ENCODE data around the gene NME5. TPM values are rescaled to one million over a fixed set of nuclear protein-coding genes. Genes with fewer than 3 reads are reported as not detected.
A peak's percentile ranks its signal among the peaks of the same experiment; 100 is the strongest.

Gene NME5
- total and polyA plus RNA-seq, 2 of the 13 experiments (the other 11 are each of a cell fraction or from before 2014, with no cell fraction given) = 0.18 TPM; not detected in 1

- no peak for TF ChIP-seq MEIS1 (CRISPR knock-in tag; IDR thresholded peaks at IDR 0.05; ENCODE audit: borderline replicate concordance)
- TF ChIP-seq ZSCAN21 (CRISPR knock-in tag; IDR thresholded peaks at IDR 0.05; ENCODE audit: borderline replicate concordance) = no peak
- TF ChIP-seq ZNF574 (CRISPR knock-in tag; IDR thresholded peaks at IDR 0.05) = no peak
- TF ChIP-seq SNAI1 (CRISPR knock-in tag; IDR thresholded peaks at IDR 0.05; ENCODE audit: borderline replicate concordance) = no peak
- no peak for TF ChIP-seq ZNF776 (CRISPR knock-in tag; IDR thresholded peaks at IDR 0.05)
- no peak; the same call in 1 of the 2 replicates for TF ChIP-seq KDM5A (IDR thresholded peaks at IDR 0.05; ENCODE audit: borderline replicate concordance, low read length)
- peak; percentile 12 for TF ChIP-seq SAP130 (CRISPR knock-in tag; IDR thresholded peaks at IDR 0.05; ENCODE audit: low read depth)
- TF ChIP-seq ESRRA (CRISPR knock-in tag; IDR thresholded peaks at IDR 0.05; ENCODE audit: low read depth) = no peak
- TF ChIP-seq RAD21 (CRISPR knock-in tag; IDR thresholded peaks at IDR 0.05) = no peak
- no peak for TF ChIP-seq SP1 (IDR thresholded peaks at IDR 0.05)
- 0 out of 2 replicates have a peak, but pooled peaks have one; percentile 45 for TF ChIP-seq SP1 (CRISPR knock-in tag; IDR thresholded peaks at IDR 0.05)
- TF ChIP-seq BATF2 (CRISPR knock-in tag; IDR thresholded peaks at IDR 0.05) = no peak
- no peak for TF ChIP-seq PHF21A (CRISPR knock-in tag; IDR thresholded peaks at IDR 0.05)
- no peak for TF ChIP-seq NFYB (CRISPR knock-in tag; IDR thresholded peaks at IDR 0.05)
- no peak for TF ChIP-seq CAMTA2 (CRISPR knock-in tag; IDR thresholded peaks at IDR 0.05; ENCODE audit: borderline replicate concordance)
- TF ChIP-seq, protein P1, sequence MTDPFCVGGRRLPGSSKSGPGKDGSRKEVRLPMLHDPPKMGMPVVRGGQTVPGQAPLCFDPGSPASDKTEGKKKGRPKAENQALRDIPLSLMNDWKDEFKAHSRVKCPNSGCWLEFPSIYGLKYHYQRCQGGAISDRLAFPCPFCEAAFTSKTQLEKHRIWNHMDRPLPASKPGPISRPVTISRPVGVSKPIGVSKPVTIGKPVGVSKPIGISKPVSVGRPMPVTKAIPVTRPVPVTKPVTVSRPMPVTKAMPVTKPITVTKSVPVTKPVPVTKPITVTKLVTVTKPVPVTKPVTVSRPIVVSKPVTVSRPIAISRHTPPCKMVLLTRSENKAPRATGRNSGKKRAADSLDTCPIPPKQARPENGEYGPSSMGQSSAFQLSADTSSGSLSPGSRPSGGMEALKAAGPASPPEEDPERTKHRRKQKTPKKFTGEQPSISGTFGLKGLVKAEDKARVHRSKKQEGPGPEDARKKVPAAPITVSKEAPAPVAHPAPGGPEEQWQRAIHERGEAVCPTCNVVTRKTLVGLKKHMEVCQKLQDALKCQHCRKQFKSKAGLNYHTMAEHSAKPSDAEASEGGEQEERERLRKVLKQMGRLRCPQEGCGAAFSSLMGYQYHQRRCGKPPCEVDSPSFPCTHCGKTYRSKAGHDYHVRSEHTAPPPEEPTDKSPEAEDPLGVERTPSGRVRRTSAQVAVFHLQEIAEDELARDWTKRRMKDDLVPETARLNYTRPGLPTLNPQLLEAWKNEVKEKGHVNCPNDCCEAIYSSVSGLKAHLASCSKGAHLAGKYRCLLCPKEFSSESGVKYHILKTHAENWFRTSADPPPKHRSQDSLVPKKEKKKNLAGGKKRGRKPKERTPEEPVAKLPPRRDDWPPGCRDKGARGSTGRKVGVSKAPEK (CRISPR knock-in tag; IDR thresholded peaks at IDR 0.05; ENCODE audit: borderline replicate concordance) = no peak
- TF ChIP-seq IRX3 (CRISPR knock-in tag; IDR thresholded peaks at IDR 0.05; ENCODE audit: borderline replicate concordance, low read depth) = no peak
- TF ChIP-seq SMC3 (IDR thresholded peaks at IDR 0.05; ENCODE audit: low read length) = no peak
- no peak for TF ChIP-seq E2F5 (CRISPR knock-in tag; conservative IDR thresholded peaks at IDR 0.05)
- no peak for TF ChIP-seq HNRNPL (IDR thresholded peaks at IDR 0.05; ENCODE audit: low read depth, low read length)
- TF ChIP-seq, protein P2, sequence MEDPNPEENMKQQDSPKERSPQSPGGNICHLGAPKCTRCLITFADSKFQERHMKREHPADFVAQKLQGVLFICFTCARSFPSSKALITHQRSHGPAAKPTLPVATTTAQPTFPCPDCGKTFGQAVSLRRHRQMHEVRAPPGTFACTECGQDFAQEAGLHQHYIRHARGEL (CRISPR knock-in tag; IDR thresholded peaks at IDR 0.05) = no peak
- TF ChIP-seq, protein P3, sequence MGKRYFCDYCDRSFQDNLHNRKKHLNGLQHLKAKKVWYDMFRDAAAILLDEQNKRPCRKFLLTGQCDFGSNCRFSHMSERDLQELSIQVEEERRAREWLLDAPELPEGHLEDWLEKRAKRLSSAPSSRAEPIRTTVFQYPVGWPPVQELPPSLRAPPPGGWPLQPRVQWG (CRISPR knock-in tag; IDR thresholded peaks at IDR 0.05; ENCODE audit: borderline replicate concordance, low read depth) = no peak
- TF ChIP-seq SP4 (CRISPR knock-in tag; IDR thresholded peaks at IDR 0.05) = no peak
- no peak for TF ChIP-seq CHCHD3 (CRISPR knock-in tag; IDR thresholded peaks at IDR 0.05)
Measured at GRCh38 chr5:138177941-138178515, 38.8 kb upstream of the NME5 start (continued).
